HG02678 (cell line): Measurements from ENCODE around the gene RANBP2.

Experiments
- ATAC-seq: cut with Tn5 transposase; IDR thresholded peaks from one replicate; pipeline ENCODE4 v1.9.1; 2021; ENCODE audit warnings: mild to moderate bottlenecking, moderate library complexity; ENCODE audit not compliant: unreplicated experiment

Gene RANBP2

GRCh38 chr2:108776475-108776874, 57.2 kb downstream of the RANBP2 start:
- ATAC-seq = peak; percentile 74

GRCh38 chr2:108778857-108779256, 59.6 kb downstream of the RANBP2 start:
- no peak for ATAC-seq

GRCh38 chr2:108786008-108786353, 66.7 kb downstream of the RANBP2 start:
- no peak for ATAC-seq

GRCh38 chr2:108786354-108787215, 67.3 kb downstream of the RANBP2 start, which contains the start of gene CCDC138:
CCDC138 (plus strand) TSS chr2:108786771; CDS start chr2:108786823, 52 bp downstream.
- ATAC-seq = peak; percentile 96

- no peak for ATAC-seq
These were observed 67.9 kb downstream of the RANBP2 start for GRCh38 chr2:108787216-108787541.

- ATAC-seq = no peak
These were observed 83.9 kb downstream of the RANBP2 start for GRCh38 chr2:108803045-108803736.

GRCh38 chr2:108805032-108805431, 85.8 kb downstream of the RANBP2 start:
- ATAC-seq = no peak

GRCh38 chr2:108805782-108806181, 86.5 kb downstream of the RANBP2 start:
- ATAC-seq = no peak

- ATAC-seq = no peak
These were observed 87.3 kb downstream of the RANBP2 start for GRCh38 chr2:108806371-108807113.

GRCh38 chr2:108809936-108810335, 90.7 kb downstream of the RANBP2 start:
- ATAC-seq = no peak

GRCh38 chr2:108810993-108811957, 92.0 kb downstream of the RANBP2 start:
- ATAC-seq = no peak

- ATAC-seq = no peak
These were observed 94.5 kb downstream of the RANBP2 start for GRCh38 chr2:108813732-108814131.

- no peak for ATAC-seq
These were observed 101.2 kb downstream of the RANBP2 start for GRCh38 chr2:108820482-108820881.

GRCh38 chr2:108823286-108823685, 104.0 kb downstream of the RANBP2 start:
- no peak for ATAC-seq

GRCh38 chr2:108824316-108825070, 105.2 kb downstream of the RANBP2 start:
- no peak for ATAC-seq

GRCh38 chr2:108825254-108825653, 106.0 kb downstream of the RANBP2 start:
- ATAC-seq = no peak

- ATAC-seq = no peak
These were observed 106.5 kb downstream of the RANBP2 start for GRCh38 chr2:108825736-108826135.

GRCh38 chr2:108829578-108830310, 110.5 kb downstream of the RANBP2 start:
- no peak for ATAC-seq

GRCh38 chr2:108833219-108833618, 113.9 kb downstream of the RANBP2 start:
- ATAC-seq = no peak
